Right atrium auricular region (tissue), 2 donors: ENCODE measurements around the gene TBC1D25. TPM values are rescaled to one million over a fixed set of nuclear protein-coding genes. Genes with fewer than 3 reads are reported as not detected.
"Not testable (repeated sequence)": the region's sequence is repeated elsewhere in the genome, so short reads cannot be mapped to it uniquely, and the experiment has no call there.

ENCODE experiments used
- DNase-seq: peaks from one replicate; pipeline ENCODE4 v3.0.0-alpha.2; 2019; ENCODE audit warnings: low spot score
- H3K27ac ChIP-seq, 2 donors: fragments of 200-600 bp; sonication (generic); 1 replicate in 1 of 2; 2 replicates in 1 of 2; pipeline ENCODE4 v1.5.1; 2016 to 2019
- H3K27me3 ChIP-seq, 2 donors: fragments of 200-600 bp; sonication (generic); one replicate each; pipeline versions ENCODE4 v1.5.1 to v1.6.0; 2017 to 2019
- H3K36me3 ChIP-seq: fragments of 200-600 bp; sonication (generic); one replicate; pipeline ENCODE4 v1.5.1; 2016
- H3K4me1 ChIP-seq, 2 donors: fragments of 200-600 bp; sonication (generic); one replicate each; pipeline versions ENCODE4 v1.5.1 to v1.6.0; 2017 to 2019
- H3K4me3 ChIP-seq, 2 donors: fragments of 200-600 bp; sonication (generic); 1 replicate in 1 of 2; 2 replicates in 1 of 2; pipeline ENCODE4 v1.5.1; 2017 to 2019; ENCODE audit warnings: mild to moderate bottlenecking in 1 of 2, moderate library complexity in 1 of 2
- H3K9me3 ChIP-seq, 2 donors: fragments of 200-600 bp; sonication (generic); one replicate each; pipeline ENCODE4 v1.5.1; 2019
- CTCF ChIP-seq, 2 donors: fragments of 200-600 bp; sonication (generic); IDR thresholded peaks; one replicate each; pipeline ENCODE4 v1.5.1; 2019; ENCODE audit warnings: antibody characterized with exemption in 2 of 2
- total RNA-seq, 2 donors: library from RNA; depleted of rRNA; stranded (reverse); fragments of >200 nt; gene quantifications; one replicate each; pipeline ENCODE4 v1.1.0, GENCODE V29; 2016

The TBC1D25 gene
- total RNA-seq, 2 donors from 2014 or later: 11.0 to 17.5 TPM

DNA sequence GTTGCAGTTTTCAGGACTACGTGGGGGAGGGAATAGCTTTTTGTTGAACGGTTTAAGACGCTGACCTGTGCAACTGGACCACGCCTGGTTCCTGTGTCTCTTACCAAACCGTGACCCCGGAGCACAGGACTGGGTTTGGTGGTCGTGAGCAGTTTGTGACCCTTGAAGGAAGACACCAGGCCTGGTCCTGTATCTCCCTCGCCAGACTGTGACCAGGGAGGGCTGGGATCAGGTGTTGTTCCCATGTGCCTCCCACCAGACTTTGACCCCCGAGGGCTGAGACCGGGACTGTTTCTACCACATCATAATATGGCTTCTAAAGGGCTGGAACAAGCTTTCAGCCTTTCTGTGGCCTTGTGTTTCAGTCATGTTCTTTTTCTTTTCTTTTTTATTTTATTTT lies 17.2 kb upstream of the TBC1D25 start:
- no peak for DNase-seq
- Histone ChIP-seq H3K36me3 (peaks cover 8% of the 10 kb centered on the region), H3K4me3 (peak overlapping the region; percentile 38 to 58), H3K27ac (peak overlapping the region; percentile 75 to 78), H3K4me1 (peaks cover 0 to 8% of the 10 kb centered on the region in 2 donors), H3K9me3 (no peaks in the 10 kb centered on the region), H3K27me3 (no peaks in the 10 kb centered on the region)
- no peak for TF ChIP-seq CTCF (IDR thresholded peaks at IDR 0.05)

DNA sequence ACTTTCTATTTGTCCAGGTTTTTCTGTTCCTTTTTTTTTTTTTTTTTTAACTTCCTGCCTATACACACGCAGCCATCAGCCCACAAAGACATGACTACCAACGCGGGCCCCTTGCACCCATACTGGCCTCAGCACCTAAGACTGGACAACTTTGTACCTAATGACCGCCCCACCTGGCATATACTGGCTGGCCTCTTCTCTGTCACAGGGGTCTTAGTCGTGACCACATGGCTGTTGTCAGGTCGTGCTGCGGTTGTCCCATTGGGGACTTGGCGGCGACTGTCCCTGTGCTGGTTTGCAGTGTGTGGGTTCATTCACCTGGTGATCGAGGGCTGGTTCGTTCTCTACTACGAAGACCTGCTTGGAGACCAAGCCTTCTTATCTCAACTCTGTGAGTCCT lies 15.8 kb upstream of the TBC1D25 start:
- Histone ChIP-seq H3K36me3 (peaks cover 8% of the 10 kb centered on the region), H3K9me3 (no peaks in the 10 kb centered on the region), H3K4me1 (peaks cover 0 to 8% of the 10 kb centered on the region in 2 donors), H3K27ac (no peak overlapping the region), H3K4me3 (no peak overlapping the region), H3K27me3 (no peaks in the 10 kb centered on the region)
- TF ChIP-seq CTCF (IDR thresholded peaks at IDR 0.05): no peak
- no peak for DNase-seq

- peaks cover 14% of the 10 kb centered on the region for H3K36me3 ChIP-seq
- H3K4me3 ChIP-seq, H3K27me3 ChIP-seq, H3K27ac ChIP-seq, H3K9me3 ChIP-seq, H3K4me1 ChIP-seq, DNase-seq: not testable (repeated sequence)
These were observed 13.7 kb upstream of the TBC1D25 start for GRCh38 chrX:48525853-48526252.

GRCh38 chrX:48530736-48531135 lies 8.8 kb upstream of the TBC1D25 start:
- Histone ChIP-seq H3K27ac (peak overlapping the region in 1 of 2 donors; percentile 83), H3K36me3 (peaks cover 14% of the 10 kb centered on the region), H3K9me3 (no peaks in the 10 kb centered on the region), H3K4me3 (no peak overlapping the region), H3K27me3 (no peaks in the 10 kb centered on the region), H3K4me1 (no peaks in the 10 kb centered on the region)
- no peak for TF ChIP-seq CTCF (IDR thresholded peaks at IDR 0.05)
- no peak for DNase-seq

DNA sequence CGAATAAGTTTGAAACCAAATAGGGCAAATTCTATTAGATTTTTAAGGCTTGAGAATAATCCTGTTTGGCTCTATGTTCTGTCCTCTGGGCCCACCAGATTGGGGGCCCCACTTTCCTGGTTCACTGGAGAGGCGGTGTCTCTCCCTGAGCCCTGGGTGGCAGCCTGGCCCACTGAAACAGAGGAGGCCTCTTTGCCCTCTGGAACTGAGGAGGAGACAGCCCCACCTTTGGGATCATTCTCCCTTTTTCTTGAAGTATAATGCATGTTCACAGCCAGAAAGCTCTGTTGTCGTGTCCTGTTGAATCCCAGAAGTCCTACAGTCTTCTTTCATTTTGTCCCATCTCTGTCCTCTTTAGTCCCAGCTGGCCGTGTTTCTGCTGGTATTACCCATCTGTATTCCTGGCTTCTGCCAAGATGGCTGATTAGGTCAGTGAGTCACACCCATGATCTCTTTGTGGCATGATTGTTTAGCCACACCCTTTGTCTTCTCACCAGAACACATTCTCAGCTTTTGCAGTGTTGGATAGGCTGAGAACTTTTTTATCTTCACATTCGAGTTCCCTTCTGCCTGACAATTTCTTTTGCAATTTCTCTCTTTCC lies 8.1 kb upstream of the TBC1D25 start:
- no peak for TF ChIP-seq CTCF (IDR thresholded peaks at IDR 0.05)
- H3K4me3 ChIP-seq: no peak overlapping the region
- peak overlapping the region; percentile 68 to 83 for H3K27ac ChIP-seq
- peaks cover 14% of the 10 kb centered on the region for H3K36me3 ChIP-seq
- no peaks in the 10 kb centered on the region for H3K4me1 ChIP-seq
- no peaks in the 10 kb centered on the region for H3K27me3 ChIP-seq
- peak; percentile 64 for DNase-seq
- H3K9me3 ChIP-seq: no peaks in the 10 kb centered on the region

GRCh38 chrX:48532161-48532560 lies 7.4 kb upstream of the TBC1D25 start:
- no peak for TF ChIP-seq CTCF (IDR thresholded peaks at IDR 0.05)
- H3K36me3 ChIP-seq: peaks cover 7% of the 10 kb centered on the region
- peak overlapping the region; percentile 68 to 83 for H3K27ac ChIP-seq

More at GRCh38 chrX:48532161-48532560, 7.4 kb upstream of the TBC1D25 start:
- Histone ChIP-seq H3K27me3 (no peaks in the 10 kb centered on the region), H3K9me3 (no peaks in the 10 kb centered on the region), H3K4me1 (no peaks in the 10 kb centered on the region), H3K4me3 (no peak overlapping the region)
- no peak for DNase-seq
